GM12891 (cell line): Measurements from ENCODE around the gene WASHC3.

Experiments used
- PAX5 ChIP-seq: IDR thresholded peaks from 2 replicates; pipeline ENCODE4 v1.6.1; 2011; ENCODE audit warnings: low read length, moderate library complexity, mild to moderate bottlenecking; ENCODE audit not compliant: insufficient read depth, severe bottlenecking
- POLR2A ChIP-seq: IDR thresholded peaks from 2 replicates; pipeline ENCODE4 v1.6.1; 2011; ENCODE audit warnings: low read depth, low read length, control low read depth
- POLR2AphosphoS5 ChIP-seq: IDR thresholded peaks from 2 replicates; pipeline ENCODE4 v1.6.1; 2011; ENCODE audit warnings: low read depth, low read length, control low read depth
- POU2F2 ChIP-seq: IDR thresholded peaks from 2 replicates; pipeline ENCODE4 v1.6.1; 2011; ENCODE audit warnings: low read depth, mild to moderate bottlenecking, control low read depth, low read length, moderate library complexity
- SPI1 ChIP-seq: IDR thresholded peaks from 2 replicates; pipeline ENCODE4 v1.6.1; 2011; ENCODE audit warnings: low read depth, low read length, control low read depth
- TAF1 ChIP-seq: IDR thresholded peaks from 2 replicates; pipeline ENCODE4 v1.6.1; 2011; ENCODE audit warnings: low read depth, low read length, control low read depth

- TF ChIP-seq TAF1 (no peak), POLR2AphosphoS5 (no peak), POLR2A (no peak), SPI1 (no peak), POU2F2 (no peak), PAX5 (no peak)
These were observed 69.7 kb downstream of the WASHC3 start for GRCh38 chr12:101992091-101992490.
